Amniotic stem cell (primary cell): ENCODE data around the gene LRRC30.
"Not testable (repeated sequence)": the region's sequence is repeated elsewhere in the genome, so short reads cannot be mapped to it uniquely, and the experiment has no call there.

ENCODE experiments used
- DNase-seq: peaks from one replicate; lab custom pipeline; 2025; lab: John Stamatoyannopoulos, UW

LRRC30 gene

GRCh38 chr18:7230626-7231349 lies at the start of gene LRRC30:
TSS of gene LRRC30 (plus strand) at chr18:7231089. CDS start at chr18:7231139, 50 bp downstream.
- no peak for DNase-seq

GRCh38 chr18:7185701-7186100 lies 45.2 kb upstream of the LRRC30 start:
- DNase-seq = no peak

- no peak for DNase-seq
Measured at GRCh38 chr18:7190547-7191156, 40.2 kb upstream of the LRRC30 start.

GRCh38 chr18:7191736-7192135 lies 39.2 kb upstream of the LRRC30 start:
- DNase-seq = no peak

- no peak for DNase-seq
Measured at GRCh38 chr18:7195266-7195665, 35.6 kb upstream of the LRRC30 start.

- DNase-seq = no peak
Measured at GRCh38 chr18:7196421-7196820, 34.5 kb upstream of the LRRC30 start.

GRCh38 chr18:7197854-7198253 lies 33.0 kb upstream of the LRRC30 start:
- no peak for DNase-seq

GRCh38 chr18:7198326-7198725 lies 32.6 kb upstream of the LRRC30 start:
- no peak for DNase-seq

- DNase-seq = no peak
Measured at GRCh38 chr18:7201096-7201495, 29.8 kb upstream of the LRRC30 start.

GRCh38 chr18:7202169-7202568 lies 28.7 kb upstream of the LRRC30 start:
- DNase-seq = no peak

GRCh38 chr18:7203601-7204000 lies 27.3 kb upstream of the LRRC30 start:
- not testable (repeated sequence) for DNase-seq

- no peak for DNase-seq
Measured at GRCh38 chr18:7205346-7205745, 25.5 kb upstream of the LRRC30 start.

GRCh38 chr18:7206217-7206616 lies 24.7 kb upstream of the LRRC30 start:
- no peak for DNase-seq

- no peak for DNase-seq
Measured at GRCh38 chr18:7207366-7207915, 23.4 kb upstream of the LRRC30 start.

GRCh38 chr18:7221424-7222155 lies 9.3 kb upstream of the LRRC30 start:
- peak; percentile 4 for DNase-seq

GRCh38 chr18:7224198-7224597 lies 6.7 kb upstream of the LRRC30 start:
- DNase-seq = no peak

- no peak for DNase-seq
Measured at GRCh38 chr18:7232218-7232617, 1.3 kb downstream of the LRRC30 start.

- no peak for DNase-seq
Measured at GRCh38 chr18:7233134-7233810, 2.4 kb downstream of the LRRC30 start.

- no peak for DNase-seq
Measured at GRCh38 chr18:7234091-7234490, 3.2 kb downstream of the LRRC30 start.

GRCh38 chr18:7234956-7235355 lies 4.1 kb downstream of the LRRC30 start:
- no peak for DNase-seq

- DNase-seq = no peak
Measured at GRCh38 chr18:7236072-7236471, 5.2 kb downstream of the LRRC30 start.

GRCh38 chr18:7236933-7237332 lies 6.0 kb downstream of the LRRC30 start:
- DNase-seq = no peak
